ENCODE results near the gene PKN3.

The PKN3 gene

DNA sequence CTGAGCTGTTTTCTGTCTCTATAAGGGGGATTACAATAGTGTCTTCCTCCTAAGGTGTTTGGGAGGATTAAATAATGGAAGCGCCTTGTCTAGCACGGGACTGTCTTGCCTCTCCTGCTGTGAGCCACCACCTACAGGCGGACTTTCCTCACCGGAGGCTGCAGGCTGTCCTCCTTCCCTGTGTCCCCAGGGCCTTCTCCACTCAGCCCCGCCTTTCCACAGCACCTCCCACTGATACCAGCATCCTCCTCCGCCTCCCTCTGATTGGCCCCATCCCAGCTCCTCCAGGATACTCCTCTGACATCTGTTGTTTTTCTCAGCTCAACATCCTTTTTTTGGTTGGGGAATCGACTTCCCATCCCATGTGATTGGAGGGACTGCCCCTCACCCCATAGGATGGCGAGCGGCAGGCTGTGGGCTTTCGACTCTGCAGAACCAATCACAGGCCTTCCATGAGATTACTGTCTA lies 22.5 kb downstream of the PKN3 start:
- ATAC-seq (ENCODE audit: low read depth) (peak; percentile 30), DNase-seq (ENCODE audit: low spot score) (no peak)
- TF ChIP-seq, protein P1, sequence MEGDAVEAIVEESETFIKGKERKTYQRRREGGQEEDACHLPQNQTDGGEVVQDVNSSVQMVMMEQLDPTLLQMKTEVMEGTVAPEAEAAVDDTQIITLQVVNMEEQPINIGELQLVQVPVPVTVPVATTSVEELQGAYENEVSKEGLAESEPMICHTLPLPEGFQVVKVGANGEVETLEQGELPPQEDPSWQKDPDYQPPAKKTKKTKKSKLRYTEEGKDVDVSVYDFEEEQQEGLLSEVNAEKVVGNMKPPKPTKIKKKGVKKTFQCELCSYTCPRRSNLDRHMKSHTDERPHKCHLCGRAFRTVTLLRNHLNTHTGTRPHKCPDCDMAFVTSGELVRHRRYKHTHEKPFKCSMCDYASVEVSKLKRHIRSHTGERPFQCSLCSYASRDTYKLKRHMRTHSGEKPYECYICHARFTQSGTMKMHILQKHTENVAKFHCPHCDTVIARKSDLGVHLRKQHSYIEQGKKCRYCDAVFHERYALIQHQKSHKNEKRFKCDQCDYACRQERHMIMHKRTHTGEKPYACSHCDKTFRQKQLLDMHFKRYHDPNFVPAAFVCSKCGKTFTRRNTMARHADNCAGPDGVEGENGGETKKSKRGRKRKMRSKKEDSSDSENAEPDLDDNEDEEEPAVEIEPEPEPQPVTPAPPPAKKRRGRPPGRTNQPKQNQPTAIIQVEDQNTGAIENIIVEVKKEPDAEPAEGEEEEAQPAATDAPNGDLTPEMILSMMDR (IDR thresholded peaks at IDR 0.05; ENCODE audit: poor library complexity, severe bottlenecking) = no peak
- Histone ChIP-seq H3K4me3 (ENCODE audit: severe bottlenecking) (peak overlapping the region; percentile 56), H3K36me3 (ENCODE audit: low read depth) (no peaks in the 10 kb centered on the region), H3K27me3 (ENCODE audit: insufficient read depth, poor library complexity, severe bottlenecking) (no peaks in the 10 kb centered on the region), H3K9me3 (ENCODE audit: severe bottlenecking) (no peaks in the 10 kb centered on the region), H3K27ac (ENCODE audit: poor library complexity, severe bottlenecking) (peak overlapping the region; percentile 51), H3K4me1 (ENCODE audit: insufficient read depth, poor library complexity, severe bottlenecking) (no peaks in the 10 kb centered on the region)

- TF ChIP-seq, protein P1 (IDR thresholded peaks at IDR 0.05; ENCODE audit: poor library complexity, severe bottlenecking) = no peak
- no peak for ATAC-seq (ENCODE audit: low read depth)
- no peaks in the 10 kb centered on the region for H3K4me1 ChIP-seq (ENCODE audit: insufficient read depth, poor library complexity, severe bottlenecking)
- H3K4me3 ChIP-seq (ENCODE audit: severe bottlenecking) = no peak overlapping the region
- H3K36me3 ChIP-seq (ENCODE audit: low read depth) = no peaks in the 10 kb centered on the region; the same call in 1 of the 2 replicates
- DNase-seq (ENCODE audit: low spot score) = no peak
- H3K27me3 ChIP-seq (ENCODE audit: insufficient read depth, poor library complexity, severe bottlenecking) = no peaks in the 10 kb centered on the region
- H3K9me3 ChIP-seq (ENCODE audit: severe bottlenecking) = no peaks in the 10 kb centered on the region
- H3K27ac ChIP-seq (ENCODE audit: poor library complexity, severe bottlenecking) = no peak overlapping the region
These were observed 25.4 kb downstream of the PKN3 start for GRCh38 chr9:128727640-128728248.

- H3K9me3 ChIP-seq (ENCODE audit: severe bottlenecking) = no peaks in the 10 kb centered on the region
- no peak for ATAC-seq (ENCODE audit: low read depth)
- H3K4me1 ChIP-seq (ENCODE audit: insufficient read depth, poor library complexity, severe bottlenecking) = no peaks in the 10 kb centered on the region
- H3K27ac ChIP-seq (ENCODE audit: poor library complexity, severe bottlenecking) = no peak overlapping the region
- no peak overlapping the region for H3K4me3 ChIP-seq (ENCODE audit: severe bottlenecking)
- TF ChIP-seq, protein P1 (IDR thresholded peaks at IDR 0.05; ENCODE audit: poor library complexity, severe bottlenecking) = no peak
- no peak for DNase-seq (ENCODE audit: low spot score)
- H3K27me3 ChIP-seq (ENCODE audit: insufficient read depth, poor library complexity, severe bottlenecking) = no peaks in the 10 kb centered on the region
- H3K36me3 ChIP-seq (ENCODE audit: low read depth) = no peaks in the 10 kb centered on the region; the same call in 1 of the 2 replicates
These were observed 26.0 kb downstream of the PKN3 start for GRCh38 chr9:128728298-128728697.

DNA sequence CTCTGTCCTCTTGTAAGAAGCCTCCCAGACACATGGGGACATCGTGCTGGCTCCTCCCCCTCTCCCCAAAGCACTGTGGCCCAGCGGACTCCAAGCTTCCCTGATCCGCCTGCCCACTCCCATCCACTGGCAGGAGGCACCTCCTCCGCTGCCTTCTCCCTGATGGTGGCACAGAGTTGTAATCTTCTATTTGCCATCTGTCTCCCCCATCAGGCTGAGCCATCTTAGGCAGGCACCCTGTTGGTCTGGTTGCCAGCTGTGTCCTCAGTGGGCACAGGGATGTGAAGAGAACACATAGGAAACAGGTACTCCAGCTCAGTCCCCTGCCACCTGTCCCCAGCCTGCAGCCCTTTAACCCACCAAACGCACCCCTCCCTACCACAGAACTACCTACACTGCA lies 27.0 kb downstream of the PKN3 start:
- no peaks in the 10 kb centered on the region; the same call in 1 of the 2 replicates for H3K36me3 ChIP-seq (ENCODE audit: low read depth)
- ATAC-seq (ENCODE audit: low read depth) = no peak
- H3K4me1 ChIP-seq (ENCODE audit: insufficient read depth, poor library complexity, severe bottlenecking) = no peaks in the 10 kb centered on the region
- TF ChIP-seq, protein P1 (IDR thresholded peaks at IDR 0.05; ENCODE audit: poor library complexity, severe bottlenecking) = no peak
- H3K27me3 ChIP-seq (ENCODE audit: insufficient read depth, poor library complexity, severe bottlenecking) = no peaks in the 10 kb centered on the region
- H3K9me3 ChIP-seq (ENCODE audit: severe bottlenecking) = no peaks in the 10 kb centered on the region
- H3K27ac ChIP-seq (ENCODE audit: poor library complexity, severe bottlenecking) = no peak overlapping the region
- DNase-seq (ENCODE audit: low spot score) = no peak
- H3K4me3 ChIP-seq (ENCODE audit: severe bottlenecking) = no peak overlapping the region
